ENCODE results near the gene NPHP4.

GRCh38 chr1:6041432-6042062 lies 49.3 kb upstream of the NPHP4 start:
- no peak for TF ChIP-seq EZH2phosphoT487 (IDR thresholded peaks at IDR 0.05; ENCODE audit: low read length)
- no peak for TF ChIP-seq EZH2 (optimal IDR thresholded peaks at IDR 0.05; ENCODE audit: low read depth, low read length)
- TF ChIP-seq, protein P1, sequence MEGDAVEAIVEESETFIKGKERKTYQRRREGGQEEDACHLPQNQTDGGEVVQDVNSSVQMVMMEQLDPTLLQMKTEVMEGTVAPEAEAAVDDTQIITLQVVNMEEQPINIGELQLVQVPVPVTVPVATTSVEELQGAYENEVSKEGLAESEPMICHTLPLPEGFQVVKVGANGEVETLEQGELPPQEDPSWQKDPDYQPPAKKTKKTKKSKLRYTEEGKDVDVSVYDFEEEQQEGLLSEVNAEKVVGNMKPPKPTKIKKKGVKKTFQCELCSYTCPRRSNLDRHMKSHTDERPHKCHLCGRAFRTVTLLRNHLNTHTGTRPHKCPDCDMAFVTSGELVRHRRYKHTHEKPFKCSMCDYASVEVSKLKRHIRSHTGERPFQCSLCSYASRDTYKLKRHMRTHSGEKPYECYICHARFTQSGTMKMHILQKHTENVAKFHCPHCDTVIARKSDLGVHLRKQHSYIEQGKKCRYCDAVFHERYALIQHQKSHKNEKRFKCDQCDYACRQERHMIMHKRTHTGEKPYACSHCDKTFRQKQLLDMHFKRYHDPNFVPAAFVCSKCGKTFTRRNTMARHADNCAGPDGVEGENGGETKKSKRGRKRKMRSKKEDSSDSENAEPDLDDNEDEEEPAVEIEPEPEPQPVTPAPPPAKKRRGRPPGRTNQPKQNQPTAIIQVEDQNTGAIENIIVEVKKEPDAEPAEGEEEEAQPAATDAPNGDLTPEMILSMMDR (IDR thresholded peaks at IDR 0.05; ENCODE audit: low read length) = peak; percentile 41

Measured in MM.1S (cell line).